GM13976 (cell line): Measurements from ENCODE around the gene RPS6KA2.
"Not testable (repeated sequence)": the region's sequence is repeated elsewhere in the genome, so short reads cannot be mapped to it uniquely, and the experiment has no call there.

Source experiments
- DNase-seq: peaks from one replicate; pipeline ENCODE4 v3.0.0; 2012; ENCODE audit warnings: low spot score
- in situ Hi-C: fragments of 300-500 bp; cut with MboI; formaldehyde crosslinking; loops from one replicate; pipeline ENCODE4 v1.12.0; 2022; ENCODE audit warnings: low sequenced_read_pairs, mixed read lengths, inconsistent platforms; ENCODE audit not compliant: unreplicated experiment
- TF ChIP-seq, protein P1 (sequence below): IDR thresholded peaks from 2 replicates; pipeline ENCODE4 v1.5.1; 2012; ENCODE audit warnings: borderline replicate concordance, mild to moderate bottlenecking; ENCODE audit not compliant: insufficient read depth; ENCODE audit errors: extremely low read depth, missing control alignments, control extremely low read depth

RPS6KA2 gene

DNA sequence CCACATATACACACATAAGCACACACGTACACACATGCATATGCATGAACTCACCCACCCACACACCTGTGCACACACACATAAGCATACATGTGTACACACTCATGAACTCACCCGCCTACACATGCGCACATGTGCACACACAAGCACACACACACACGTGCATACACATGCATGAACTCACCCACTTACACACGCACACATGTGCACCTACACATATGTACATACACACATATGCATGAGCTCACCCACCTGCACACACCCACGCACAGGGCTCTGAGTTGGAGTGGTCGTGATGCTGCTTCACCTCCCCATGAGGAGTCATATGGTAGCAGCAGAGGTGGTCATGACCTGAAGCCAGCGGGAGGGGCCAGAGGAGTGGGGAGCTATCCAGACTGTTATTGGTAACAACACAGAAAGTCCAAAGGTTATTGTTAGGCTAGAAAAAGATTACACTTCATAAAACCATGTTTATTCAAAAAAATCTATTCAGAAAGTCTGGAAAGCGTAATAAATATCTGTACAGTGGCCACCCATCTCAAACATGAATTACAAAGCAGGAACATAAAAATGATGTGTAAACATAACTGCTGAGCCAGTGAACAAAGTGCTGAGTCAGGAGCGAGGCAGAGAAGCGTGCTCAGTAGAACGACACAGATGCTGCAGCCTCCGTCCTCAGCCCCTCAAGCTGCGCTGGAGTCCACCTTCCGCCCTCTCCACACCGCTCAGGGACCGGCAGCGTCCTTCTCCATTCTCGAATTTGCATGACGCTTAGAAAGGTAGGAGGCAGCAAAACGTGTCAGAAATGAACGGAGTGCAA is 217.9 kb downstream of the RPS6KA2 start:
- TF ChIP-seq, protein P1, sequence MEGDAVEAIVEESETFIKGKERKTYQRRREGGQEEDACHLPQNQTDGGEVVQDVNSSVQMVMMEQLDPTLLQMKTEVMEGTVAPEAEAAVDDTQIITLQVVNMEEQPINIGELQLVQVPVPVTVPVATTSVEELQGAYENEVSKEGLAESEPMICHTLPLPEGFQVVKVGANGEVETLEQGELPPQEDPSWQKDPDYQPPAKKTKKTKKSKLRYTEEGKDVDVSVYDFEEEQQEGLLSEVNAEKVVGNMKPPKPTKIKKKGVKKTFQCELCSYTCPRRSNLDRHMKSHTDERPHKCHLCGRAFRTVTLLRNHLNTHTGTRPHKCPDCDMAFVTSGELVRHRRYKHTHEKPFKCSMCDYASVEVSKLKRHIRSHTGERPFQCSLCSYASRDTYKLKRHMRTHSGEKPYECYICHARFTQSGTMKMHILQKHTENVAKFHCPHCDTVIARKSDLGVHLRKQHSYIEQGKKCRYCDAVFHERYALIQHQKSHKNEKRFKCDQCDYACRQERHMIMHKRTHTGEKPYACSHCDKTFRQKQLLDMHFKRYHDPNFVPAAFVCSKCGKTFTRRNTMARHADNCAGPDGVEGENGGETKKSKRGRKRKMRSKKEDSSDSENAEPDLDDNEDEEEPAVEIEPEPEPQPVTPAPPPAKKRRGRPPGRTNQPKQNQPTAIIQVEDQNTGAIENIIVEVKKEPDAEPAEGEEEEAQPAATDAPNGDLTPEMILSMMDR = no peak
- DNase-seq = no peak
- in situ Hi-C loops = no loop called here

DNA sequence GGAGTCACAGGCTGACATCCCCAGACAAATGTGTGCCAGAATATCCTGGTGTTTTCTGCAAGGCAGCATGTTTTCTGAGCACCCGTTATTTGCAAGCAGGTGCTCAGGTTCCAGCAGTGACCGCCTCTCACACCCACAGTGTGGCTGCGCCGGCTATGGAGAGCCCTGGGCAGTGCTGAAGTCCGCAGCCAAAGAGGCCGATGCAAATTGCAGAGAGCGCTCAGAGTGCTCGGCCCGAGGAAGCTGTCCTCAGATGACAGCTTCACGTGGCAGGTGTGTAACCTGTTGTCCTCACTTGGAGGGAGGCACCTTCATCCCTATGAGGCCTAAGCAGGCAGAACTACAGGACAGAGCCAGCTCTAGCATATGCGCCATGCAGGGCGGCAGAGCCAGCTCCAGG is 220.9 kb downstream of the RPS6KA2 start:
- in situ Hi-C loops = no loop called here
- DNase-seq = no peak
- TF ChIP-seq, protein P1 = no peak

DNA sequence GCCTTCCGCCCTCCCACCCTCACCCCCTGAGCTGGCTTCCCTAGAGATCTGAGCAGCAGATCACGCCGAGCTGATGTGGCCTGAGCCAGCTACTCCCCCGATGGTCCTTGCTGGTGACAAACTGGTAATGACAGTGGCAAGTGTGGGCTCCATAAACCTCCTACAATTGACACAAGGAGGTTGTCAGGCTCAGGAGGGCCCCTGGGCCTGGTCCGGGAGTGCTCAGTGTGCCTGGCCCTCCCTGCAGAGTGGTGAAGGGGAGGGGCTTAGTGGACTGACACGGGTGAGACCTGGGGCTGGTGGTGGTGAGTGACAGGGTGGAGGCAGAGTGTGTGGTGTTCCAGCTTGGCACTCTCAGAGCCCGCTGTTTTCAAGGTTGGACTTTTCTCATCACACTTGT is 221.7 kb downstream of the RPS6KA2 start:
- in situ Hi-C loops = no loop called here
- DNase-seq = no peak
- TF ChIP-seq, protein P1 = no peak

DNA sequence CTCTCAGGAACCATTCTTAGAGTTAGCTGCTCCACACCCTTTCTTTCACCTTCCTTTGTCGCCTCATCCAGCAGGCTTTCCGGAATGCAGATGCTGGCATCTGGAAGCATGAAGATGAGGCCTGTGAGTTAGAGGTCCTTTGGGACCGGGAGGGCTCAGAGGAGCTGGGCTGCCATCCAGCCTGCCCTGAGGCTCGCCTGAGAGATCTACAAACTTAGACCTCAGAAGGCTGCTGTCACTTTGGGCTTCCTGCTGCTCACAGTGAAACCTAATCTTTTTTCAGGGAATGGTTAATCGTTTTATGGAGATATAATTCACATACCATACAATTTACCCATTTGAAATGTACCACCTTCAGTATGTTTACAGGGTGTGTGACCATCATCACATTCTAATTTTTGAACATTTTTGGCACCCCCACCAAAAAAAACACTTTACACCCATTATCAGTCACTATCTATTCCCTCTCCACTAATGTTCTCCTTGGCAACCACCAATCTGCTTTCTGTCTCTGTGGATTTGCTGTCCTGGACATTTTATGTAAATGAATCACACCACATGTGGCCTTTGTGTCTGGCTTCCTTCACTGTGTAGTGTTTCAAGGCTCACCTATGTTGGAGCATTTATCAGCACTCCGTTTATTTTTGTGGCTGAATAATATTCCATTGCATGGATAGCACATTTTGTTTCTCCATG is 224.3 kb downstream of the RPS6KA2 start:
- in situ Hi-C loops = no loop called here
- TF ChIP-seq, protein P1 = no peak
- no peak for DNase-seq

DNA sequence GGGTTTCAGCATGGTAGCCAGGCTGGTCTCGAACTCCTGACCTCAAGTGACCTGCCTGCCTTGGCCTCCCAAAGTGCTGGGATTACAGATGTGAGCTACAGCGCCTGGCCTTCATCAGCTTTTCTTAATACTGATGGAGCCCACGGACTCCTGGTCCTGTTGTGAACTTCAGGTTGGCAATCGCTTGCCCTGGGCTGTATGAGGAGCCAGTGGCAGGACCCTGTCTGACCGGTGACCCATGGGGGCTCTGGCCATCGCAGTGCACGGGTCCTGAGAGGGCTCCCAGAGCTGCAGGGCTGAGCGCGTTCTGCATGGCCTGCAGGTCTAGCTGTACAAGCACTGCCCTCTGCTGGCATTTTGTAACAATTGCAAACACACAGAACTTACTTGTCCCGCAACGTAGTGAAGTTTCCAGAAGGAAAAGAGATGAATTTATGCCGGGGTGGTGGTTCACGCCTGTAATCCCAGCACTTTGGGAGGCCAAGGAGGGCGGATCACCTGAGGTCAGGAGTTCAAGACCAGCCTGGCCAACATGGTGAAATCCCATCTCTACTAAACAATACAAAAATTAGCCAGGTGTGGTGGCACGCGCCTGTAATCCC is 226.3 kb downstream of the RPS6KA2 start:
- TF ChIP-seq, protein P1 = peak; percentile 87
- in situ Hi-C loops = not testable (repeated sequence)
- peak; percentile 82 for DNase-seq

DNA sequence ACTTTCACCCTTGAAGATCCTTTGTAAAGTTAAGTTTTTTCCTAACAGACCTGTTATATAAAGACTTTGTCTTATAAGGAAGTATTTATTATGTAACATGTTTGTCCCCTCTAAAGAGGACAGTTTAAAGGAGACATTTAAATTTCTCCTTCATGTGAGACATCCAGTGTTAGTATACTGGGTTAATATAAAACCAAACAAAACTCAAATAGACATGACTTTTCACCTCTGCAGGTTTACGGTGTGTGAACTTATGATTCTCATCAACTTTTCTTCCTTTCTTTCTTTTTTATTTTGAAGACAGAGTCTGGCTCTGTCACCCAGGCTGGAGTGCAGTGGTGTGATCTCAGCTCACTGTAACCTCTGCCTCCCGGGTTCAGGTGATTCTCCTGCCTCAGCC is 226.9 kb downstream of the RPS6KA2 start:
- DNase-seq = no peak
- in situ Hi-C loops = no loop called here
- TF ChIP-seq, protein P1 = no peak
